B cell (primary cell): Measurements from ENCODE around the gene TUBA4B.

Experiments
- CTCF ChIP-seq: fragments of 200-600 bp; IDR thresholded peaks from one replicate; pipeline ENCODE4 v1.8.0; 2022; ENCODE audit warnings: antibody characterized with exemption, mild to moderate bottlenecking
- EZH2 ChIP-seq: IDR thresholded peaks from 2 replicates; pipeline ENCODE4 v1.6.1; 2012; ENCODE audit warnings: borderline replicate concordance, low read depth, mild to moderate bottlenecking, moderate library complexity, low read length; ENCODE audit not compliant: insufficient read depth, poor library complexity, severe bottlenecking

- TF ChIP-seq CTCF (no peak), EZH2 (no peak)
Measured at GRCh38 chr2:219216535-219216915, 36.5 kb upstream of the TUBA4B start.
